GM21737 (cell line): ENCODE data around the gene LSP1.
"Not testable (repeated sequence)": the region's sequence is repeated elsewhere in the genome, so short reads cannot be mapped to it uniquely, and the experiment has no call there.

ENCODE experiments used
- ATAC-seq: cut with Tn5 transposase; IDR thresholded peaks from one replicate; pipeline ENCODE4 v1.9.1; 2021; ENCODE audit warnings: mild to moderate bottlenecking, moderate library complexity; ENCODE audit not compliant: unreplicated experiment

LSP1 gene

GRCh38 chr11:1875093-1875850, 22.4 kb downstream of the LSP1 start:
- ATAC-seq = no peak

GRCh38 chr11:1875851-1876301, 23.0 kb downstream of the LSP1 start:
- ATAC-seq = not testable (repeated sequence)

GRCh38 chr11:1876361-1877063, 23.6 kb downstream of the LSP1 start:
- ATAC-seq = no peak

GRCh38 chr11:1877211-1878136, 24.6 kb downstream of the LSP1 start:
- ATAC-seq = no peak

- ATAC-seq = no peak
Observed at GRCh38 chr11:1878137-1879031, 25.5 kb downstream of the LSP1 start.

DNA sequence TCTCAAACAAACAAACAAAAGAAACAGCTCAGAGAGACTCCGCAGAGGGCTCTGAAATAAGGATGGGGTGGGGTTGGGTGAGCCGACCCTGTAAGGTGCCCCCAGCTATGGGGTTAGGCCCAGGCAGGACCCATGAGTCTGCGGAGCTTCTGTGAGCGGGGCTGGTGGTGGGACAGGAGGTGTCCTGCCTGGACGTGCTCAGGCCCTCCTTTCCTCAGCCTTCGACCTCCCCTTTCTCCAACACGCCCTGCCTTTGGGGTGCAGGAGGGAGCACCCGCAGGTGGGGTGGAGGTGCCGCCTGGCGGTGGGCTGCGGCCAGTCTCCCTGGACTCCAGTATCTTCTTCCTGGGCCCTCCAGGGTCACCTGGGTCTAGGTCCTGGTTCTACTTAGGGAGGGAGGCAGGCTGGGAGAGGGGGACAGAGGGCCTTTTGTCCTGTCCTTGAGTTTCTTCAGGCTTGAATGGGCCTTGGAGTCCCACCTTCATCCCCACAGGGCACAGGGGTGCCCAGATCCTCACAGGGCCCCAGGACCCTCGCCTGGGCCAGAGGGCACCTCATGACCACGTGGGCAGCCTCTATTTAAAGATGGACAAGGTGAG, 26.6 kb downstream of the LSP1 start:
- ATAC-seq = no peak

- no peak for ATAC-seq
Observed at GRCh38 chr11:1879941-1880720, 27.2 kb downstream of the LSP1 start.

GRCh38 chr11:1880746-1881441, 28.0 kb downstream of the LSP1 start:
- no peak for ATAC-seq

DNA sequence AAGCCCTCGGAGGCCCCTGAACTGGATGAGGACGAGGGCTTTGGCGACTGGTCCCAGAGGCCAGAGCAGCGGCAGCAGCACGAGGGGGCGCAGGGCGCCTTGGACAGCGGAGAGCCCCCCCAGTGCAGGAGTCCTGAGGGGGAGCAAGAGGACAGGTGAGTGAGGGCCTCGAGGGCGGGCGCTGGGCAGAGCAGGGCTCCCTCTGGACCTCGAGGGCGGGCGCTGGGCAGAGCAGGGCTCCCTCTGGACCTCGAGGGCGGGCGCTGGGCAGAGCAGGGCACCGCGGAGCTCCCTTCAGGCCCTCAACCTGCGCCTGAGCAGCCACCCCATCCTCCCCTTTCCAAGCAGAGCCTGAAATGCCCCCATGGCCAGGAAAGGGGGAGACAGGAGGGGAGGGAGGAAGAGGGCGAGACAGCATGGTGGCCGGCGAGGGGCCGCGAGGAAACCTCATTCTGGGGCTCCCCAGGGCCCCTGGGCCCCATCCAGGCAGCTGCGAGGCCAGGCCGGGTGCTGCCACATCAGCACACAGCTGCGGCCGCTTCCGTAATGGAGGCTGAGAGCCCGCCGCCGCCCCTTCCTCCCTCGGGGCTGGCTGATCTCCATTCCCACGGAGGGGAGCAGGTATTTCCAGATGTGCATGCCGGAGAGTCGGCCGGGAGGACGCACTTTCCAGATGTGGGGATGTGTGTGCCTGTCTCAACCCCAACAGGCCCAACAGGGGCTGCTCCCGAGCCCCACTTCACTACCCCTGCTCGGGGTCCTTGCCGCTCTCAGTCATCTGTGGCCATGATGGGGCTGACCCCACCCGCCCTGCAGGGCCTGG, 28.8 kb downstream of the LSP1 start:
- ATAC-seq = no peak

DNA sequence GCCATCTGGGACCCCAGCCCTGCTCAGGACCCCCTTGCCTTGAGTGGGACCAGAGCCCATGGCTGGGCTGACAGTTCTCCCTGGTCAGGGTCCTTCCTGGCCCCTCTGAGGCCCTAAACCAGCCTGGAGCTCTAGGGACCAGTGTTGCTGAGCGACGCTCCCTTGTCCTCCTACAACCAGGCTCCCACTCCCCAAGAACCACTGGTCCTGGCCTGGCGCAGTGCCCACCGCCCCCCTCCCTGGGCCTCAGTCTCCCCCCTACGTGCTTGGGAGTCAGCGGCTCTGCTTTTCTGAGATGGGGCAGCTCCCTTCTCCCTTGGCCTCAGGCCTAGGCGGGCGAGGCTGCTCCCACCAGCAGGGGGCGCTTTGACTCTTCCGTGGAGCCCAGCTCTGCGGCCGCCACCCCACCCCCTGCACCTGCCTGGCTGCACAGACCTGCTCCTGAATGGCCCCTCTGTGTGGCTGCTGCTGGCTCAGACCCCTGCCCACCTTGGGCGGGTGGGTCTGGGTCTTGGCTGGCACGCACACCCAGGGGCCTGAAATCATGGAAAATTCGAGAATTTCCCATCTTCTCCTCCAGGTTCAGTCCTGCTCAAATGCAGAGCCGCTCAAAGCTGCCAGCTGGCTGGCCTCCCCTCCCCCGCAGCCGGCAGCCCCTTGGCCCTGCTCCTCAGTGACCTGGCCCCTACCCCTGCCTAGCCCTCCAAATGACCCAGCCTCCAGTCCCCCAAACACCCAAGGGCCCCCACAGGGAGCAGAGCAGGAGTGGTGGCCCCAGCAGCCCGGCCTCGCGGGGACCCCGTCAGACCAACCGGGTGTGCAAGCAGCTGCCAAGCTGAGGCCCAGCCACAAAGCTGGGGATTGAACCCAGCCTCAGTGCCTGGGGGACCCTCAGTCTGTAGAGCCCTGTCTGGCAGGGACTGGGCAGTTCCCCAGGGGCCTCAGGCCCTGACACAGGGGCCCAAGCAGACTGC, 29.7 kb downstream of the LSP1 start:
- no peak for ATAC-seq

- no peak for ATAC-seq
Observed at GRCh38 chr11:1883346-1884302, 30.7 kb downstream of the LSP1 start.

DNA sequence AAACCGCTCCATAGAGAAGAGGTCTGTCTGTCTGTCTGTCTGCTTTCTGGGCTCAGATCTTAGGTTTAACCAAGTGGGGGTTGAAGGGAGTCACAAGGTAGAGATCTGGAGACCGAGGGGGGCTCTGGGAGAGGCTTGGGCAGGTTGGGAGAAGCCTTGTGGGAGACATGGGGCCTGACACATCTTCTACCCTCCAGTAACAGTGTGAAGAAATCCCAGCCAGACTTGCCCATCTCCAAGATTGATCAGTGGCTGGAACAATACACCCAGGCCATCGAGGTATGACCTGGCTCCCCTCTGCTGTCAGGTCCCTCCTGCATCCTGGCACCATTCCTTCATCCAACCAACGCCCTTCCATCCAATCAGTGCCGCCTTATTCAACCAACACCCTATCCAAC, 31.4 kb downstream of the LSP1 start:
- ATAC-seq = no peak

DNA sequence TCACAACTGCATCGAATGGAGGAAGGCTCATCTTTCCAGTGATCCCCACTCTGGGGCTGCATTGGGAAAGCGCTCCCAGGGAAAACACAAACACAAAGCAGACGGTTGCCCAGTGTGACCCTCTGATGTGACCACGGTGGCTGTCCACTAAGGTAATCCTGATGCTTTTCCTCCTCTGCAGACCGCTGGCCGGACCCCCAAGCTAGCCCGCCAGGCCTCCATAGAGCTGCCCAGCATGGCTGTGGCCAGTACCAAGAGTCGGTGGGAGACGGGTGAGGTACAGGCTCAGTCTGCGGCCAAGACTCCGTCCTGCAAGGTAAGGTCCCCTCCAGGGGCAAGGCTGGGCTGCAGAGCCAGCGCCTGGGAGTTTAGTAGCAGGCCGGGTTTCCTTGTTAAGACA, 33.7 kb downstream of the LSP1 start:
- not testable (repeated sequence) for ATAC-seq

DNA sequence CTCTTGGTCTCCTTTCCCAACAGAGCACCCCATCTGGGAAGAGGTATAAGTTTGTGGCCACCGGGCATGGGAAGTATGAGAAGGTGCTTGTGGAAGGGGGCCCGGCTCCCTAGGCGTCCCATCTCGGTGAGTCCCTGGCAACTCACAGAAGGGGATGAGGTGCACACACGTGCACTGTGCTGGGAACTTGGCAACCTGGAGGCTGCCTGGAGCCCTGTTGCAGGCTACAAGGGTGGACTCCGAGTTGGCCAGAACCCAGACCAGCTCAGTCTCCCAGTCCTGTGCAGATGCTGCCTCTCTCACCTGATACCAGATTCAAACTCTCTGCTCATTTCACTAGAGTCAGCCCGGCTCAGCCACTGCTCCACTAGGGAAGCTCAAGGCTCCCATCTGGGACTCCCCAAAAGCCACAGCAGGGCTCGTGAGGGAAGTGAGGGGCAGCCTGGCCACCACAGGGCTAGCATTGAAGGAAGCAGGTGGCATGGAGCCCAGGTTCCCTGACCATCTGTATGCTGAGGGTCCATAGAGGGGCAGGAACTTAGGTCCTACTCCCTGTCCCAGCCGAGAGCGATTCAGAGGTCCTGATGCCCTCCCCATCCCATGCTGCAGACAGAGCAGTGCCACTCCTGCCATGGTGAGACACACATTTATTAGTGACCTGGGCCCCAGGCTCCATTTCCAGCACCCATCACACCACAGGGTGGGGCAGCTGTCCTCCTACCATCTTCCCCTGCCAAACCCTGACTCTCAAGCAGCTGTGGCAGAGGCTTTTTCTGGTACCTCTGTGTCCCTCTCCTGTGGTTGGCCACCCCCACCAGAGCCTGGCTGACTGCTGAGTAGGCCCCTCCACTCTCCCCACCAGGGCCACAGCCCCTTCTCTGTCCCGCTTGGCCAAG, 34.8 kb downstream of the LSP1 start:
- ATAC-seq = no peak
